Endodermal cell (in vitro differentiated cells): ENCODE measurements around the gene ATP2B1. TPM values are rescaled to one million over a fixed set of nuclear protein-coding genes. Genes with fewer than 3 reads are reported as not detected.

Experiments
- DNase-seq: peaks from one replicate; pipeline ENCODE4 v3.0.0-alpha.2; 2017
- H3K27ac ChIP-seq: 2 replicates; pipeline ENCODE4 v1.5.1; 2013; ENCODE audit warnings: mild to moderate bottlenecking, low read depth, low read length, moderate library complexity
- H3K27me3 ChIP-seq: 2 replicates; pipeline ENCODE4 v1.6.1; 2013; ENCODE audit warnings: mild to moderate bottlenecking, low read length, moderate library complexity; ENCODE audit not compliant: insufficient read depth, control insufficient read depth, poor library complexity, severe bottlenecking
- H3K36me3 ChIP-seq: 2 replicates; pipeline ENCODE4 v1.7.0; 2013; ENCODE audit warnings: mild to moderate bottlenecking, low read length, moderate library complexity; ENCODE audit not compliant: control insufficient read depth, insufficient read depth
- H3K4me1 ChIP-seq: one replicate; pipeline ENCODE4 v1.7.0; 2013; ENCODE audit warnings: low read length; ENCODE audit not compliant: control insufficient read depth, insufficient read depth
- H3K4me3 ChIP-seq: 2 replicates; pipeline ENCODE4 v1.5.1; 2013; ENCODE audit warnings: mild to moderate bottlenecking, low read length, moderate library complexity
- H3K9ac ChIP-seq: 2 replicates; pipeline ENCODE4 v1.6.1; 2013; ENCODE audit warnings: mild to moderate bottlenecking, low read length, moderate library complexity; ENCODE audit not compliant: poor library complexity, severe bottlenecking; ENCODE audit errors: extremely low read depth
- H3K9me3 ChIP-seq: 2 replicates; pipeline ENCODE4 v1.6.1; 2013; ENCODE audit warnings: mild to moderate bottlenecking, low read length, moderate library complexity; ENCODE audit not compliant: control insufficient read depth
- H3K27ac Mint-ChIP-seq: 2 replicates; pipeline ENCODE4 v1.8.0; 2020; ENCODE audit warnings: mixed read lengths
- H3K27me3 Mint-ChIP-seq: 2 replicates; pipeline ENCODE4 v1.8.0; 2021; ENCODE audit warnings: mild to moderate bottlenecking, mixed read lengths; ENCODE audit not compliant: insufficient read depth
- H3K36me3 Mint-ChIP-seq: 2 replicates; pipeline ENCODE4 v1.8.0; 2020; ENCODE audit warnings: low read depth, mixed read lengths
- H3K4me1 Mint-ChIP-seq: 2 replicates; pipeline ENCODE4 v1.8.0; 2020; ENCODE audit warnings: mixed read lengths
- H3K4me3 Mint-ChIP-seq: 2 replicates; pipeline ENCODE4 v1.8.0; 2020; ENCODE audit warnings: mild to moderate bottlenecking, moderate library complexity, mixed read lengths
- H3K9me3 Mint-ChIP-seq: 2 replicates; pipeline ENCODE4 v1.8.0; 2020; ENCODE audit warnings: mild to moderate bottlenecking, mixed read lengths
- CTCF ChIP-seq: fragments of 200-600 bp; sonication (generic); conservative IDR thresholded peaks from 2 replicates; pipeline ENCODE4 v1.5.0; 2021; ENCODE audit warnings: antibody characterized with exemption, mild to moderate bottlenecking
- WGBS, 2 experiments: methylation state at CpG; one replicate each; pipeline versions ENCODE4 v1.1.5 to v1.1.7; 2013; ENCODE audit warnings: missing lambda C conversion rate in 2 of 2, mixed read lengths in 1 of 2; ENCODE audit not compliant: insufficient coverage in 1 of 2, insufficient read length in 1 of 2; 5-methylcytosine and 5-hydroxymethylcytosine counted together
- total RNA-seq, 2 donors: library from RNA; stranded (reverse); fragmentation: NEBNext Ultra II Directional in 1 of 2; extraction: Animal tissue kit (Norgen Biotek cat#: 25700) in 1 of 2; gene quantifications; 2 replicates in 1 of 2; 3 replicates in 1 of 2; pipeline ENCODE4 v1.2.1, GENCODE V29; 2021

The ATP2B1 gene
- total RNA-seq, 2 donors from 2014 or later = 66.7 to 81.9 TPM

GRCh38 chr12:89603678-89604077, 105.0 kb downstream of the ATP2B1 start:
- no peaks in the 10 kb centered on the region for H3K9me3 ChIP-seq
- no peaks in the 10 kb centered on the region for H3K27me3 ChIP-seq
- no peak overlapping the region for H3K4me3 ChIP-seq
- 92% methylated on average over 5 of the region's 5 CpGs; no CpG with 5 or more reads in 1 of the 2 experiments for WGBS, 2 experiments
- no peak overlapping the region for H3K27ac Mint-ChIP-seq
- peaks cover 82% of the 10 kb centered on the region for H3K36me3 ChIP-seq
- H3K4me3 Mint-ChIP-seq = no peak overlapping the region
- DNase-seq = no peak
- no peaks in the 10 kb centered on the region for H3K9me3 Mint-ChIP-seq
- H3K4me1 ChIP-seq = peaks cover 6% of the 10 kb centered on the region
- no peak for TF ChIP-seq CTCF
- no peak overlapping the region for H3K27ac ChIP-seq
- H3K9ac ChIP-seq = no peak overlapping the region
- H3K4me1 Mint-ChIP-seq = peaks cover 12% of the 10 kb centered on the region
- peaks cover 64% of the 10 kb centered on the region for H3K36me3 Mint-ChIP-seq
- no peaks in the 10 kb centered on the region for H3K27me3 Mint-ChIP-seq

GRCh38 chr12:89597770-89598169, 110.9 kb downstream of the ATP2B1 start:
- 100% methylated on average over 1 of the region's 1 CpG; no CpG with 5 or more reads in 1 of the 2 experiments for whole genome bisulfite sequencing, 2 experiments
- H3K9me3 Mint-ChIP-seq = no peaks in the 10 kb centered on the region
- no peak for DNase-seq

GRCh38 chr12:89597210-89597609, 111.4 kb downstream of the ATP2B1 start:
- Histone ChIP-seq H3K4me3 (no peak overlapping the region), H3K4me1 (peaks cover 10% of the 10 kb centered on the region), H3K27ac (no peak overlapping the region), H3K36me3 (peaks cover 66% of the 10 kb centered on the region), H3K27me3 (no peaks in the 10 kb centered on the region), H3K9me3 (no peaks in the 10 kb centered on the region), H3K9ac (no peak overlapping the region)
- TF ChIP-seq CTCF = no peak
- Mint-ChIP-seq H3K4me3 (no peak overlapping the region), H3K36me3 (peaks cover 28% of the 10 kb centered on the region), H3K27me3 (no peaks in the 10 kb centered on the region), H3K27ac (no peak overlapping the region), H3K4me1 (peaks cover 16% of the 10 kb centered on the region), H3K9me3 (no peaks in the 10 kb centered on the region)
- no peak for DNase-seq
- 72 to 75% methylated on average over 4 of the region's 4 CpGs for WGBS, 2 experiments

More at GRCh38 chr12:89597770-89598169, 110.9 kb downstream of the ATP2B1 start:
- H3K36me3 ChIP-seq = peaks cover 66% of the 10 kb centered on the region
- H3K4me3 ChIP-seq = no peak overlapping the region
- no peak for TF ChIP-seq CTCF
- H3K4me1 ChIP-seq = peaks cover 11% of the 10 kb centered on the region
- no peaks in the 10 kb centered on the region for H3K27me3 Mint-ChIP-seq
- H3K36me3 Mint-ChIP-seq = peaks cover 27% of the 10 kb centered on the region
- no peaks in the 10 kb centered on the region for H3K9me3 ChIP-seq
- no peak overlapping the region for H3K27ac ChIP-seq
- H3K9ac ChIP-seq = no peak overlapping the region
- peaks cover 14% of the 10 kb centered on the region for H3K4me1 Mint-ChIP-seq
- H3K27ac Mint-ChIP-seq = no peak overlapping the region
- H3K27me3 ChIP-seq = no peaks in the 10 kb centered on the region
- H3K4me3 Mint-ChIP-seq = no peak overlapping the region
